Endothelial cell of umbilical vein (primary cell): ENCODE results near the gene SLC10A4. TPM values are rescaled to one million over a fixed set of nuclear protein-coding genes. Genes with fewer than 3 reads are reported as not detected.

Experiments used
- BruUV-seq: library from RNA; stranded (reverse); fragments of 400-500 nt; replicated peaks from 2 replicates; lab custom pipeline; 2021; lab: Mats Ljungman, UMichigan
- CTCF ChIA-PET: fragments of 300-600, 350-600 bp; sonication (Branson Sonifier 250); formaldehyde crosslinking; loops from one replicate; lab custom pipeline; 2021; ENCODE audit warnings: antibody characterized with exemption, inconsistent platforms; lab: Charles Lee
- POLR2A ChIA-PET: fragments of 300-600, 350-600 bp; sonication (Branson Sonifier 250); formaldehyde crosslinking; loops from one replicate; lab custom pipeline; 2021; ENCODE audit warnings: antibody characterized with exemption, inconsistent platforms; lab: Charles Lee
- DNase-seq: peaks from one replicate; pipeline ENCODE4 v3.0.0-alpha.2; 2011; ENCODE audit warnings: low read depth, low spot score
- FAIRE-seq: peaks from 2 replicates; lab custom pipeline; 2011; peaks lifted over from hg19 to GRCh38; lab: Jason Lieb, UNC
- H2AFZ ChIP-seq: 2 replicates; pipeline ENCODE4 v1.6.0; 2012; ENCODE audit warnings: low read depth, low read length, control low read depth, inconsistent platforms
- H3K27ac ChIP-seq: 2 replicates; pipeline ENCODE4 v1.5.1; 2011; ENCODE audit warnings: low read depth, mild to moderate bottlenecking, control low read depth, low read length, moderate library complexity; ENCODE audit not compliant: insufficient read depth
- H3K27me3 ChIP-seq, 2 experiments: 2 replicates each; pipeline versions ENCODE4 v1.6.0 to v1.6.1; 2011; ENCODE audit warnings: low read length in 2 of 2, mixed read lengths in 1 of 2; ENCODE audit not compliant: control insufficient read depth in 2 of 2, insufficient read depth in 2 of 2
- H3K36me3 ChIP-seq, 2 experiments: 2 replicates in 1 of 2; 3 replicates in 1 of 2; pipeline ENCODE4 v1.5.1; 2011; ENCODE audit warnings: low read length in 2 of 2, mild to moderate bottlenecking in 1 of 2, moderate library complexity in 1 of 2; ENCODE audit not compliant: control insufficient read depth in 2 of 2, insufficient read depth in 2 of 2; ENCODE audit errors: extremely low read depth in 1 of 2
- H3K4me1 ChIP-seq: 3 replicates; pipeline ENCODE4 v1.5.1; 2011; ENCODE audit warnings: mild to moderate bottlenecking, low read length; ENCODE audit not compliant: control insufficient read depth, insufficient read depth; ENCODE audit errors: extremely low read depth
- H3K4me2 ChIP-seq: 2 replicates; pipeline ENCODE4 v1.6.1; 2011; ENCODE audit warnings: low read length, control low read depth, mixed read lengths; ENCODE audit not compliant: insufficient read depth
- H3K4me3 ChIP-seq, 3 experiments: fragments of 200-600 bp in 1 of 3; sonication (generic), shearing (Covaris generic) in 1 of 3; replicated peaks in 1 of 3; 2 replicates each; pipeline ENCODE4 v1.5.1; 2011 to 2016; ENCODE audit warnings: control low read depth in 3 of 3, low read length in 3 of 3, mild to moderate bottlenecking in 2 of 3, inconsistent platforms in 1 of 3, low read depth in 1 of 3, moderate library complexity in 1 of 3; ENCODE audit not compliant: insufficient read depth in 1 of 3
- H3K79me2 ChIP-seq: 2 replicates; pipeline ENCODE4 v1.6.0; 2012; ENCODE audit warnings: low read length, inconsistent platforms; ENCODE audit not compliant: control insufficient read depth, insufficient read depth
- H3K9ac ChIP-seq: replicated peaks from 2 replicates; pipeline ENCODE3; 2011; ENCODE audit warnings: low read length, control low read depth; ENCODE audit not compliant: insufficient read depth; ENCODE audit errors: extremely low read depth
- H3K9me1 ChIP-seq: replicated peaks from 3 replicates; pipeline ENCODE4 v1.6.0; 2011; ENCODE audit warnings: mild to moderate bottlenecking, low read length; ENCODE audit not compliant: control insufficient read depth, insufficient read depth; ENCODE audit errors: extremely low read depth
- H3K9me3 ChIP-seq: replicated peaks from 2 replicates; pipeline ENCODE4 v1.5.1; 2012; ENCODE audit warnings: low read length, inconsistent platforms; ENCODE audit not compliant: control insufficient read depth, insufficient read depth
- H4K20me1 ChIP-seq: replicated peaks from 2 replicates; pipeline ENCODE3; 2011; ENCODE audit warnings: mild to moderate bottlenecking, low read length; ENCODE audit not compliant: control insufficient read depth, insufficient read depth; ENCODE audit errors: extremely low read depth
- CTCF ChIP-seq, 2 donors: IDR thresholded peaks; 1 replicate in 1 of 2; 2 replicates in 1 of 2; pipeline ENCODE4 v1.5.1; 2011; ENCODE audit warnings: low read length in 2 of 2, mild to moderate bottlenecking in 2 of 2, moderate library complexity in 2 of 2, control low read depth in 1 of 2, inconsistent platforms in 1 of 2, low read depth in 1 of 2; ENCODE audit not compliant: insufficient read depth in 1 of 2; ENCODE audit errors: extremely low read depth in 1 of 2
- EZH2 ChIP-seq: IDR thresholded peaks from 2 replicates; pipeline ENCODE4 v1.6.1; 2012; ENCODE audit warnings: borderline replicate concordance, low read depth, mild to moderate bottlenecking, moderate library complexity, low read length, inconsistent platforms; ENCODE audit not compliant: severe bottlenecking
- FOS ChIP-seq: IDR thresholded peaks from 2 replicates; pipeline ENCODE4 v1.6.1; 2011; ENCODE audit warnings: mild to moderate bottlenecking, low read length, moderate library complexity, borderline replicate concordance; ENCODE audit not compliant: insufficient read depth
- GATA2 ChIP-seq: IDR thresholded peaks from 2 replicates; pipeline ENCODE4 v1.7.0; 2011; ENCODE audit warnings: low read depth, mild to moderate bottlenecking, moderate library complexity, mixed read lengths, low read length; ENCODE audit not compliant: insufficient read length, insufficient read depth
- JUN ChIP-seq: IDR thresholded peaks from 2 replicates; pipeline ENCODE4 v1.6.1; 2011; ENCODE audit warnings: borderline replicate concordance, low read depth; ENCODE audit not compliant: insufficient read length, insufficient read depth
- MAX ChIP-seq: IDR thresholded peaks from 2 replicates; pipeline ENCODE4 v1.6.1; 2011; ENCODE audit not compliant: insufficient read depth, insufficient read length
- MYC ChIP-seq: IDR thresholded peaks from one replicate; pipeline ENCODE4 v1.6.1; 2011; ENCODE audit warnings: mild to moderate bottlenecking, low read depth, low read length
- POLR2A ChIP-seq: IDR thresholded peaks from 2 replicates; pipeline ENCODE4 v1.6.1; 2012; ENCODE audit warnings: low read depth, mild to moderate bottlenecking, control low read depth, low read length
- POLR2AphosphoS5 ChIP-seq: IDR thresholded peaks from 2 replicates; pipeline ENCODE4 v1.6.1; 2012; ENCODE audit warnings: low read depth, mild to moderate bottlenecking, control low read depth, low read length, moderate library complexity; ENCODE audit not compliant: insufficient read depth
- dilution Hi-C: fragments of 300-500 bp; cut with MboI; formaldehyde crosslinking; loops from one replicate; pipeline ENCODE4 v1.15.0; 2019; ENCODE audit warnings: low sequenced_read_pairs; ENCODE audit not compliant: extremely low pct_ligation_motif_present
- intact Hi-C: fragments of 100-400 bp; cut with micrococcal nuclease; formaldehyde crosslinking; loops from one replicate; pipeline ENCODE4 v1.10.0; 2022
- polyA plus RNA-seq, 4 experiments: library from polyadenylated mRNA; depleted of rRNA in 3 of 4; stranded (reverse) in 3 of 4; unstranded in 1 of 4; fragments of >200 nt; gene quantifications; 2 replicates each; pipeline versions ENCODE4 v1.2.1 to v1.2.3, GENCODE V29; 2011 to 2012; ENCODE audit warnings: missing spikeins in 1 of 4
- total RNA-seq: library from RNA; stranded (reverse); gene quantifications from 2 replicates; pipeline ENCODE4 v1.2.3, GENCODE V29; 2021

Gene SLC10A4
- total and polyA plus RNA-seq, 2 donors (not counting 3 experiments of a cell fraction or from before 2014, with no cell fraction given): 0.06 TPM; not detected in 1

- H3K4me2 ChIP-seq: no peak overlapping the region
- no peaks in the 10 kb centered on the region for H3K4me1 ChIP-seq
- no peak overlapping the region for H3K27ac ChIP-seq
- no peaks in the 10 kb centered on the region for H4K20me1 ChIP-seq
- H2AFZ ChIP-seq: no peak overlapping the region
- no peaks in the 10 kb centered on the region for H3K9me3 ChIP-seq
- DNase-seq (no peak), FAIRE-seq (no peak)
- H3K4me3 ChIP-seq: no peak overlapping the region
- no peaks in the 10 kb centered on the region for H3K9me1 ChIP-seq
- H3K79me2 ChIP-seq: no peaks in the 10 kb centered on the region
- ChIA-PET POLR2A (no interaction called here), CTCF (no interaction called here)
- no peaks in the 10 kb centered on the region for H3K27me3 ChIP-seq
- TF ChIP-seq CTCF (IDR thresholded peaks at IDR 0.05; ENCODE audit: extremely low read depth in 1 of 2, insufficient read depth in 1 of 2, low read depth in 1 of 2, low read length in 2 of 2) (no peak), JUN (no peak), POLR2A (no peak), GATA2 (no peak), POLR2AphosphoS5 (no peak), FOS (no peak), MYC (no peak), EZH2 (no peak), MAX (no peak)
- intact Hi-C loops: loop anchor here (5.0 kb wide), 1 partner anchor 93 kb away; no protein-coding TSS in a partner anchor
- dilution Hi-C loops: no loop called here
- no peak overlapping the region for H3K9ac ChIP-seq
- H3K36me3 ChIP-seq: no peaks in the 10 kb centered on the region
- no TSS peak for BruUV-seq
These were observed 34.0 kb upstream of the SLC10A4 start for GRCh38 chr4:48449151-48449550.
